Chondrocyte (in vitro differentiated cells): ENCODE results near the gene CLDN4. TPM values are rescaled to one million over a fixed set of nuclear protein-coding genes. Genes with fewer than 3 reads are reported as not detected.
A peak's percentile ranks its signal among the peaks of the same experiment; 100 is the strongest.

Experiments used
- DNase-seq: peaks from one replicate; pipeline ENCODE4 v3.0.0; 2021; ENCODE audit warnings: mixed read lengths, low spot score
- H3K27ac Mint-ChIP-seq: one replicate; pipeline ENCODE4 v1.8.0; 2021; ENCODE audit warnings: mild to moderate bottlenecking, moderate library complexity, mixed read lengths; ENCODE audit not compliant: unreplicated experiment
- H3K27me3 Mint-ChIP-seq: 2 replicates; pipeline ENCODE4 v1.8.0; 2021; ENCODE audit warnings: low read depth, mixed read lengths
- H3K36me3 Mint-ChIP-seq: 2 replicates; pipeline ENCODE4 v1.8.0; 2021; ENCODE audit warnings: low read depth, mixed read lengths
- H3K4me1 Mint-ChIP-seq: 2 replicates; pipeline ENCODE4 v1.8.0; 2021; ENCODE audit warnings: low read depth, mild to moderate bottlenecking, mixed read lengths
- H3K4me3 Mint-ChIP-seq: one replicate; pipeline ENCODE4 v1.8.0; 2021; ENCODE audit warnings: mild to moderate bottlenecking, moderate library complexity, mixed read lengths; ENCODE audit not compliant: unreplicated experiment
- H3K9me3 Mint-ChIP-seq: 2 replicates; pipeline ENCODE4 v1.8.0; 2021; ENCODE audit warnings: low read depth, mixed read lengths
- CTCF ChIP-seq: fragments of 200-600 bp; sonication (generic); IDR thresholded peaks from 2 replicates; pipeline ENCODE4 v1.5.0; 2021; ENCODE audit warnings: antibody characterized with exemption, mild to moderate bottlenecking, moderate library complexity
- total RNA-seq: library from RNA; stranded (reverse); gene quantifications from 3 replicates; pipeline ENCODE4 v1.2.1, GENCODE V29; 2021

The CLDN4 gene
- total RNA-seq, 1 donor from 2014 or later, result 0.35 TPM

- no peak overlapping the region for H3K27ac Mint-ChIP-seq
- no peaks in the 10 kb centered on the region for H3K27me3 Mint-ChIP-seq
- H3K4me1 Mint-ChIP-seq, result peaks cover 31% of the 10 kb centered on the region
- no peaks in the 10 kb centered on the region for H3K36me3 Mint-ChIP-seq
- DNase-seq, result no peak
- H3K9me3 Mint-ChIP-seq, result no peaks in the 10 kb centered on the region
- H3K4me3 Mint-ChIP-seq, result no peak overlapping the region
- TF ChIP-seq CTCF, result no peak
Measured at GRCh38 chr7:73876973-73877372, 46.2 kb downstream of the CLDN4 start.

GRCh38 chr7:73879977-73880681 lies 49.3 kb downstream of the CLDN4 start:
- peaks cover 30% of the 10 kb centered on the region for H3K4me1 Mint-ChIP-seq
- H3K4me3 Mint-ChIP-seq, result no peak overlapping the region
- H3K27ac Mint-ChIP-seq, result peak overlapping the region; percentile 80

GRCh38 chr7:73880755-73881328 lies 50.0 kb downstream of the CLDN4 start:
- no peaks in the 10 kb centered on the region for H3K27me3 Mint-ChIP-seq

More at GRCh38 chr7:73879977-73880681, 49.3 kb downstream of the CLDN4 start:
- TF ChIP-seq CTCF, result no peak
- Mint-ChIP-seq H3K9me3 (no peaks in the 10 kb centered on the region), H3K36me3 (no peaks in the 10 kb centered on the region), H3K27me3 (no peaks in the 10 kb centered on the region)
- DNase-seq, result no peak

GRCh38 chr7:73881352-73882046 lies 50.7 kb downstream of the CLDN4 start:
- no peak overlapping the region for H3K4me3 Mint-ChIP-seq
- H3K4me1 Mint-ChIP-seq, result peaks cover 43% of the 10 kb centered on the region
- H3K27ac Mint-ChIP-seq, result no peak overlapping the region
- no peak for DNase-seq
- no peaks in the 10 kb centered on the region for H3K27me3 Mint-ChIP-seq
- H3K9me3 Mint-ChIP-seq, result no peaks in the 10 kb centered on the region
- H3K36me3 Mint-ChIP-seq, result no peaks in the 10 kb centered on the region
- TF ChIP-seq CTCF, result no peak

More at GRCh38 chr7:73880755-73881328, 50.0 kb downstream of the CLDN4 start:
- Mint-ChIP-seq H3K36me3 (no peaks in the 10 kb centered on the region), H3K9me3 (no peaks in the 10 kb centered on the region), H3K27ac (peak overlapping the region; percentile 80), H3K4me3 (no peak overlapping the region), H3K4me1 (peaks cover 36% of the 10 kb centered on the region)
- no peak for DNase-seq
- no peak for TF ChIP-seq CTCF

- H3K27ac Mint-ChIP-seq, result no peak overlapping the region
- no peak for TF ChIP-seq CTCF
- peaks cover 48% of the 10 kb centered on the region for H3K4me1 Mint-ChIP-seq
- no peak overlapping the region for H3K4me3 Mint-ChIP-seq
- H3K9me3 Mint-ChIP-seq, result no peaks in the 10 kb centered on the region
- no peaks in the 10 kb centered on the region for H3K27me3 Mint-ChIP-seq
- no peaks in the 10 kb centered on the region for H3K36me3 Mint-ChIP-seq
- no peak for DNase-seq
Measured at GRCh38 chr7:73882047-73882402, 51.2 kb downstream of the CLDN4 start.
